HepG2 (cell line): ENCODE measurements around the gene SLC1A3. TPM values are rescaled to one million over a fixed set of nuclear protein-coding genes. Genes with fewer than 3 reads are reported as not detected.

Source experiments
- ATAC-seq: fragments of 200-7000 bp; cut with Tn5 transposase; 3 replicates; pipeline ENCODE4 v1.9.1; 2020; ENCODE audit warnings: mild to moderate bottlenecking, moderate library complexity
- BruUV-seq: library from RNA; stranded (reverse); fragments of 400-500 nt; replicated peaks from 2 replicates; lab custom pipeline; 2021; lab: Mats Ljungman, UMichigan
- CTCF ChIA-PET: fragments of 300-600 bp; formaldehyde crosslinking; extraction: SDS; loops from one replicate; lab custom pipeline; 2021; ENCODE audit warnings: low total read pairs, inconsistent platforms, low intra/inter-chr PET ratio; lab: Yijun Ruan, JAX
- POLR2A ChIA-PET: fragments of 350-600 bp; sonication (Branson Sonifier 250); formaldehyde crosslinking; loops from one replicate; lab custom pipeline; 2020; ENCODE audit warnings: antibody characterized with exemption, inconsistent platforms; lab: Yijun Ruan, JAX
- DNase-seq: peaks from one replicate; pipeline ENCODE4 v3.0.0-alpha.2; 2015; ENCODE audit warnings: low spot score
- FAIRE-seq: peaks from 3 replicates; lab custom pipeline; 2011; peaks lifted over from hg19 to GRCh38; lab: Jason Lieb, UNC
- H2AFZ ChIP-seq: one replicate; pipeline ENCODE4 v1.6.1; 2011; ENCODE audit warnings: low read length, inconsistent platforms
- H3K27ac ChIP-seq: fragments of 300-600 bp; 3 replicates; pipeline ENCODE4 v1.8.0; 2011; ENCODE audit warnings: mixed run types, mild to moderate bottlenecking, mixed read lengths, low read length, inconsistent platforms; ENCODE audit not compliant: insufficient read depth; ENCODE audit errors: extremely low read length
- H3K27me3 ChIP-seq, 2 experiments: fragments of 200-600 bp in 1 of 2; 2 replicates in 1 of 2; 3 replicates in 1 of 2; pipeline versions ENCODE4 v1.6.0 to v1.8.0; 2011; ENCODE audit warnings: low read length in 2 of 2, mild to moderate bottlenecking in 2 of 2, moderate library complexity in 2 of 2, inconsistent platforms in 1 of 2; ENCODE audit not compliant: insufficient read depth in 2 of 2, control insufficient read depth in 1 of 2
- H3K36me3 ChIP-seq, 2 experiments: fragments of 200-600 bp in 1 of 2; replicated peaks in 1 of 2; 2 replicates in 1 of 2; 3 replicates in 1 of 2; pipeline versions ENCODE4 v1.5.1 to v1.8.0; 2011; ENCODE audit warnings: low read length in 2 of 2, inconsistent platforms in 1 of 2; ENCODE audit not compliant: insufficient read depth in 2 of 2, control insufficient read depth in 1 of 2
- H3K4me1 ChIP-seq: 2 replicates; pipeline ENCODE4 v1.5.1; 2012; ENCODE audit warnings: low read length, inconsistent platforms; ENCODE audit not compliant: insufficient read depth
- H3K4me2 ChIP-seq: 2 replicates; pipeline ENCODE4 v1.6.0; 2011; ENCODE audit warnings: low read depth, low read length, inconsistent platforms
- H3K4me3 ChIP-seq, 3 experiments: fragments of 200-600 bp in 1 of 3; sonication (generic), shearing (Covaris generic) in 1 of 3; replicated peaks in 1 of 3; 2 replicates each; pipeline ENCODE4 v1.5.1; 2011 to 2016; ENCODE audit warnings: low read length in 3 of 3, inconsistent platforms in 2 of 3, low read depth in 2 of 3, mild to moderate bottlenecking in 2 of 3, control low read depth in 1 of 3, mixed read lengths in 1 of 3; ENCODE audit not compliant: insufficient read depth in 1 of 3
- H3K79me2 ChIP-seq: one replicate; pipeline ENCODE4 v1.6.1; 2011; ENCODE audit warnings: low read length, inconsistent platforms; ENCODE audit not compliant: insufficient read depth
- H3K9ac ChIP-seq: 2 replicates; pipeline ENCODE4 v1.6.0; 2011; ENCODE audit warnings: mild to moderate bottlenecking, low read depth, low read length, inconsistent platforms; ENCODE audit not compliant: insufficient read depth
- H3K9me3 ChIP-seq: 2 replicates; pipeline ENCODE4 v1.5.1; 2012; ENCODE audit warnings: mild to moderate bottlenecking, low read length
- H4K20me1 ChIP-seq: 2 replicates; pipeline ENCODE4 v1.6.0; 2011; ENCODE audit warnings: inconsistent platforms, mild to moderate bottlenecking, low read length, moderate library complexity; ENCODE audit not compliant: insufficient read depth
- CC2D1A ChIP-seq: sonication (generic); formaldehyde crosslinking; IDR thresholded peaks from 2 replicates; pipeline ENCODE4 v1.8.1; 2023; ENCODE audit warnings: mild to moderate bottlenecking, missing genetic modification reagents
- FOXO1 ChIP-seq: sonication (generic); formaldehyde crosslinking; IDR thresholded peaks from 2 replicates; pipeline ENCODE4 v1.4.0; 2020; ENCODE audit warnings: missing genetic modification reagents
- SOX13 ChIP-seq, 3 experiments: fragments of 450-650 bp in 1 of 3; sonication (generic) in 1 of 3; formaldehyde crosslinking in 1 of 3; IDR thresholded peaks in 2 of 3; conservative IDR thresholded peaks in 1 of 3; 2 replicates each; pipeline versions ENCODE4 v1.5.0 to v1.6.1; 2016 to 2020; ENCODE audit warnings: antibody characterized with exemption in 1 of 3, mild to moderate bottlenecking in 1 of 3, missing compliant biosample characterization in 1 of 3, missing genetic modification reagents in 1 of 3, moderate library complexity in 1 of 3
- SRSF1 ChIP-seq: fragments of 200-400 bp; formaldehyde crosslinking; optimal IDR thresholded peaks from 2 replicates; pipeline ENCODE3; 2017; ENCODE audit warnings: mild to moderate bottlenecking, low read depth, low read length, moderate library complexity
- ZKSCAN1 ChIP-seq: fragments of 150-350 bp; IDR thresholded peaks from 2 replicates; pipeline ENCODE4 v1.6.1; 2014; ENCODE audit warnings: low read length
- ZNF746 ChIP-seq: sonication (generic); formaldehyde crosslinking; IDR thresholded peaks from 2 replicates; pipeline ENCODE4 v1.8.0; 2022; ENCODE audit warnings: mild to moderate bottlenecking, missing genetic modification reagents
- WGBS: methylation state at CpG from one replicate; pipeline ENCODE4 v1.1.6; 2017; ENCODE audit warnings: low lambda C conversion rate; 5-methylcytosine and 5-hydroxymethylcytosine counted together
- in situ Hi-C: cut with HindIII; loops from 2 replicates; pipeline ENCODE4 v1.10.0; 2017; ENCODE audit warnings: low pct_unique_long_range_greater_than_20kb; ENCODE audit not compliant: extremely low pct_ligation_motif_present
- intact Hi-C: fragments of 100-400 bp; cut with micrococcal nuclease; formaldehyde crosslinking; loops from one replicate; pipeline ENCODE4 v1.10.0; 2022; ENCODE audit not compliant: unreplicated experiment
- polyA plus RNA-seq, 8 experiments: library from polyadenylated mRNA; depleted of rRNA in 3 of 8; stranded (reverse) in 7 of 8; unstranded in 1 of 8; fragments of >200 nt; fragmentation: Illumina TruSeq in 4 of 8; extraction: Trizol in 4 of 8; gene quantifications; 2 replicates each; pipeline versions ENCODE4 v1.2.1 to v1.2.3, GENCODE V29; 2011 to 2016; ENCODE audit warnings: low read depth in 4 of 8, missing spikeins in 1 of 8, mixed read lengths in 1 of 8; ENCODE audit not compliant: insufficient read depth in 1 of 8
- total RNA-seq, 5 experiments: library from RNA; depleted of rRNA; stranded (reverse); fragments of >200 nt; fragmentation: Illumina TruSeq; extraction: Trizol; gene quantifications; 2 replicates each; pipeline ENCODE4 v1.2.3, GENCODE V29; 2016; ENCODE audit warnings: low read depth in 1 of 5
- TF ChIP-seq, protein P1 (sequence below): sonication (generic); formaldehyde crosslinking; IDR thresholded peaks from 2 replicates; pipeline ENCODE4 v1.5.0; 2020; ENCODE audit warnings: mild to moderate bottlenecking, missing genetic modification reagents
- TF ChIP-seq, protein P2 (sequence below): fragments of 450-650 bp; IDR thresholded peaks from 2 replicates; pipeline ENCODE4 v1.6.1; 2017
- TF ChIP-seq, protein P3 (sequence below), 2 experiments: fragments of 450-650 bp in 1 of 2; sonication (generic) in 1 of 2; formaldehyde crosslinking; IDR thresholded peaks; 2 replicates each; pipeline versions ENCODE4 v1.5.0 to v1.8.0; 2020 to 2022; ENCODE audit warnings: mild to moderate bottlenecking in 1 of 2, missing genetic modification reagents in 1 of 2

Gene SLC1A3
- total and polyA plus RNA-seq, 2 of the 13 experiments (the other 11 are each of a cell fraction or from before 2014, with no cell fraction given): 0.09 TPM; not detected in 1

DNA sequence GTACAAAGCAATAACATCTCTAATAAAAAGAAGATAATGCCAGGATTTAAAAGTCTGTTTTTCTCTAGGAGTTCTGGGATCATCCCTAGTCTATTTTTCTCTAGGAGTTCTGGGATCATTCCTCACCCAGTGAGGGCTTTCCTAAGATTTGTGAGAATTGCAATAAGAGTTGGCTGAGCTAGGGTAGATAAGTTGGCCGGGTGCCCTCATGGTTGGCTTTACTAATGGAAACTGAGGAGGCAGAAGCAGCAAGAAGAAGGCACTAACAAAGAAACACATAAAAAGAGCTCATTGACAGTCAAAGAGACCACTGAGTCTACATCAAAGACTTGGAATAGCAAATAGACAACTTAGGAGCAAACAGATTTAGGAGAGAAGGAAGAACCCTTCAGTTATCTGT, 4.2 kb downstream of the SLC1A3 start:
- in situ Hi-C loops: no loop called here
- FAIRE-seq (no peak), ATAC-seq (no peak), DNase-seq (no peak)
- no peaks in the 10 kb centered on the region for H3K79me2 ChIP-seq
- ChIA-PET CTCF (no interaction called here), POLR2A (no interaction called here)
- H3K4me2 ChIP-seq: no peak overlapping the region
- H3K27ac ChIP-seq: no peak overlapping the region
- H4K20me1 ChIP-seq: no peaks in the 10 kb centered on the region
- no TSS peak for BruUV-seq
- intact Hi-C loops: no loop called here
- no peak for TF ChIP-seq CC2D1A
- no peak for TF ChIP-seq SRSF1
- TF ChIP-seq, protein P1, sequence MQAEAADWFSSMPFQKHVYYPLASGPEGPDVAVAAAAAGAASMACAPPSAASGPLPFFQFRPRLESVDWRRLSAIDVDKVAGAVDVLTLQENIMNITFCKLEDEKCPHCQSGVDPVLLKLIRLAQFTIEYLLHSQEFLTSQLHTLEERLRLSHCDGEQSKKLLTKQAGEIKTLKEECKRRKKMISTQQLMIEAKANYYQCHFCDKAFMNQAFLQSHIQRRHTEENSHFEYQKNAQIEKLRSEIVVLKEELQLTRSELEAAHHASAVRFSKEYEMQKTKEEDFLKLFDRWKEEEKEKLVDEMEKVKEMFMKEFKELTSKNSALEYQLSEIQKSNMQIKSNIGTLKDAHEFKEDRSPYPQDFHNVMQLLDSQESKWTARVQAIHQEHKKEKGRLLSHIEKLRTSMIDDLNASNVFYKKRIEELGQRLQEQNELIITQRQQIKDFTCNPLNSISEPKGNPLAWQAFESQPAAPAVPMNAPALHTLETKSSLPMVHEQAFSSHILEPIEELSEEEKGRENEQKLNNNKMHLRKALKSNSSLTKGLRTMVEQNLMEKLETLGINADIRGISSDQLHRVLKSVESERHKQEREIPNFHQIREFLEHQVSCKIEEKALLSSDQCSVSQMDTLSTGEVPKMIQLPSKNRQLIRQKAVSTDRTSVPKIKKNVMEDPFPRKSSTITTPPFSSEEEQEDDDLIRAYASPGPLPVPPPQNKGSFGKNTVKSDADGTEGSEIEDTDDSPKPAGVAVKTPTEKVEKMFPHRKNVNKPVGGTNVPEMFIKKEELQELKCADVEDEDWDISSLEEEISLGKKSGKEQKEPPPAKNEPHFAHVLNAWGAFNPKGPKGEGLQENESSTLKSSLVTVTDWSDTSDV (CRISPR knock-in tag): no peak
- TF ChIP-seq ZKSCAN1: no peak
- TF ChIP-seq, protein P2, sequence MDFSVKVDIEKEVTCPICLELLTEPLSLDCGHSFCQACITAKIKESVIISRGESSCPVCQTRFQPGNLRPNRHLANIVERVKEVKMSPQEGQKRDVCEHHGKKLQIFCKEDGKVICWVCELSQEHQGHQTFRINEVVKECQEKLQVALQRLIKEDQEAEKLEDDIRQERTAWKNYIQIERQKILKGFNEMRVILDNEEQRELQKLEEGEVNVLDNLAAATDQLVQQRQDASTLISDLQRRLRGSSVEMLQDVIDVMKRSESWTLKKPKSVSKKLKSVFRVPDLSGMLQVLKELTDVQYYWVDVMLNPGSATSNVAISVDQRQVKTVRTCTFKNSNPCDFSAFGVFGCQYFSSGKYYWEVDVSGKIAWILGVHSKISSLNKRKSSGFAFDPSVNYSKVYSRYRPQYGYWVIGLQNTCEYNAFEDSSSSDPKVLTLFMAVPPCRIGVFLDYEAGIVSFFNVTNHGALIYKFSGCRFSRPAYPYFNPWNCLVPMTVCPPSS: no peak
- TF ChIP-seq ZNF746 (CRISPR knock-in tag): no peak
- no peak for TF ChIP-seq SOX13 (IDR thresholded peaks at IDR 0.05)
- no peak for TF ChIP-seq SOX13 (CRISPR knock-in tag; conservative IDR thresholded peaks at IDR 0.05 in 1 of 2, IDR thresholded peaks at IDR 0.05 in 1 of 2)
- no peak for TF ChIP-seq FOXO1
- TF ChIP-seq, protein P3, sequence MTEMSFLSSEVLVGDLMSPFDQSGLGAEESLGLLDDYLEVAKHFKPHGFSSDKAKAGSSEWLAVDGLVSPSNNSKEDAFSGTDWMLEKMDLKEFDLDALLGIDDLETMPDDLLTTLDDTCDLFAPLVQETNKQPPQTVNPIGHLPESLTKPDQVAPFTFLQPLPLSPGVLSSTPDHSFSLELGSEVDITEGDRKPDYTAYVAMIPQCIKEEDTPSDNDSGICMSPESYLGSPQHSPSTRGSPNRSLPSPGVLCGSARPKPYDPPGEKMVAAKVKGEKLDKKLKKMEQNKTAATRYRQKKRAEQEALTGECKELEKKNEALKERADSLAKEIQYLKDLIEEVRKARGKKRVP (CRISPR knock-in tag; IDR thresholded peaks at IDR 0.05): no peak
- no peak overlapping the region for H3K9ac ChIP-seq
- WGBS: 0% methylated on average over 1 of the region's 1 CpG
- no peaks in the 10 kb centered on the region for H3K9me3 ChIP-seq
- no peaks in the 10 kb centered on the region for H3K36me3 ChIP-seq
- H3K4me3 ChIP-seq: no peak overlapping the region
- peaks cover 0 to 27% of the 10 kb centered on the region in 2 experiments; a peak in 3 of 5 replicates for H3K27me3 ChIP-seq
- no peak overlapping the region for H2AFZ ChIP-seq
- no peaks in the 10 kb centered on the region for H3K4me1 ChIP-seq
